Left ventricle myocardium inferior (tissue), 1 donor: Measurements from ENCODE around the gene PLEKHM3. TPM values are rescaled to one million over a fixed set of nuclear protein-coding genes. Genes with fewer than 3 reads are reported as not detected.

Source experiments
- DNase-seq: peaks from one replicate; pipeline ENCODE4 v3.0.0-alpha.2; 2020
- H3K27ac ChIP-seq: fragments of 200-600 bp; replicated peaks from 2 replicates; pipeline ENCODE4 v1.8.0; 2021
- H3K27me3 ChIP-seq: fragments of 200-600 bp; 2 replicates; pipeline ENCODE4 v1.8.0; 2021; ENCODE audit warnings: low read depth
- H3K36me3 ChIP-seq: fragments of 200-600 bp; 2 replicates; pipeline ENCODE4 v1.8.0; 2021
- H3K4me1 ChIP-seq: fragments of 200-600 bp; 2 replicates; pipeline ENCODE4 v1.8.0; 2021
- H3K4me3 ChIP-seq: fragments of 200-600 bp; 2 replicates; pipeline ENCODE4 v1.8.0; 2021; ENCODE audit warnings: mild to moderate bottlenecking, moderate library complexity
- H3K9me3 ChIP-seq: fragments of 200-600 bp; replicated peaks from 2 replicates; pipeline ENCODE4 v1.8.0; 2021
- CTCF ChIP-seq: fragments of 200-600 bp; IDR thresholded peaks from 2 replicates; pipeline ENCODE4 v1.8.0; 2021; ENCODE audit warnings: antibody characterized with exemption, mild to moderate bottlenecking, borderline replicate concordance
- intact Hi-C: fragments of 100-400 bp; cut with micrococcal nuclease; formaldehyde crosslinking; loops from one replicate; pipeline ENCODE4 v1.11.0; 2022
- total RNA-seq: library from RNA; stranded (reverse); fragmentation: NEBNext Ultra II Directional; extraction: Animal tissue kit (Norgen Biotek cat#: 25700); gene quantifications from one replicate; pipeline ENCODE4 v1.2.1, GENCODE V29; 2021
- donor health status: DM: no; HTN: yes; CAD: no; lungs with severe emphysema.

The PLEKHM3 gene
- total RNA-seq, 1 donor from 2014 or later = 12.9 TPM

- intact Hi-C loops = loop anchor here (5.0 kb wide), 1 partner anchor 295 kb away; no protein-coding TSS in a partner anchor
- H3K27me3 ChIP-seq = no peaks in the 10 kb centered on the region
These were observed 16.7 kb upstream of the PLEKHM3 start for GRCh38 chr2:208042041-208042440.

GRCh38 chr2:208040199-208041171 lies 15.2 kb upstream of the PLEKHM3 start:
- DNase-seq = peak; percentile 61
- Histone ChIP-seq H3K9me3 (no peaks in the 10 kb centered on the region), H3K27me3 (no peaks in the 10 kb centered on the region), H3K4me1 (no peaks in the 10 kb centered on the region), H3K36me3 (no peaks in the 10 kb centered on the region), H3K4me3 (no peak overlapping the region), H3K27ac (no peak overlapping the region)
- intact Hi-C loops = loop anchor here (5.0 kb wide), 1 partner anchor 293 kb away; no protein-coding TSS in a partner anchor
- TF ChIP-seq CTCF = peak; percentile 71

More at GRCh38 chr2:208042041-208042440, 16.7 kb upstream of the PLEKHM3 start:
- Histone ChIP-seq H3K4me3 (no peak overlapping the region), H3K36me3 (no peaks in the 10 kb centered on the region), H3K4me1 (no peaks in the 10 kb centered on the region), H3K27ac (no peak overlapping the region), H3K9me3 (no peaks in the 10 kb centered on the region)
- TF ChIP-seq CTCF = no peak
- DNase-seq = no peak

- H3K36me3 ChIP-seq = no peaks in the 10 kb centered on the region
- intact Hi-C loops = loop anchor here (5.0 kb wide), 1 partner anchor 292 kb away; no protein-coding TSS in a partner anchor
- no peaks in the 10 kb centered on the region for H3K9me3 ChIP-seq
- H3K27me3 ChIP-seq = no peaks in the 10 kb centered on the region
- H3K4me1 ChIP-seq = no peaks in the 10 kb centered on the region
- no peak for DNase-seq
- no peak overlapping the region for H3K27ac ChIP-seq
- no peak overlapping the region for H3K4me3 ChIP-seq
- no peak for TF ChIP-seq CTCF
These were observed 14.2 kb upstream of the PLEKHM3 start for GRCh38 chr2:208039376-208040110.

- intact Hi-C loops = no loop called here
- H3K36me3 ChIP-seq = no peaks in the 10 kb centered on the region
- H3K9me3 ChIP-seq = no peaks in the 10 kb centered on the region
- H3K4me3 ChIP-seq = no peak overlapping the region
- DNase-seq = no peak
- no peak overlapping the region for H3K27ac ChIP-seq
- no peak for TF ChIP-seq CTCF
- no peaks in the 10 kb centered on the region for H3K27me3 ChIP-seq
- no peaks in the 10 kb centered on the region for H3K4me1 ChIP-seq
These were observed 12.5 kb upstream of the PLEKHM3 start for GRCh38 chr2:208037564-208038487.
